Activated CD4-positive, alpha-beta T cell treated with anti-CD3 and anti-CD28 coated beads for 36 hours (primary cell): ENCODE measurements around the gene ACOXL. TPM values are rescaled to one million over a fixed set of nuclear protein-coding genes. Genes with fewer than 3 reads are reported as not detected.

Source experiments
- ATAC-seq: fragments of 200-7000 bp; cut with Tn5 transposase; one replicate; pipeline ENCODE4 v1.10.0; 2021; ENCODE audit warnings: mild to moderate bottlenecking, moderate library complexity
- CTCF ChIA-PET: fragments of 350-600 bp; sonication (Branson Sonifier 250); formaldehyde crosslinking; loops from one replicate; lab custom pipeline; 2021; ENCODE audit warnings: antibody characterized with exemption; lab: Charles Lee
- POLR2A ChIA-PET: fragments of 350-600 bp; sonication (Branson Sonifier 250); formaldehyde crosslinking; loops from one replicate; lab custom pipeline; 2021; ENCODE audit warnings: antibody characterized with exemption, inconsistent platforms; lab: Charles Lee
- DNase-seq: peaks from one replicate; pipeline ENCODE4 v3.0.0-alpha.2; 2020
- H3K27ac Mint-ChIP-seq: one replicate; pipeline ENCODE4 v1.8.0; 2021; ENCODE audit warnings: mixed read lengths
- H3K27me3 Mint-ChIP-seq: one replicate; pipeline ENCODE4 v1.8.0; 2021; ENCODE audit warnings: mixed read lengths
- H3K36me3 Mint-ChIP-seq: one replicate; pipeline ENCODE4 v1.8.0; 2021; ENCODE audit warnings: low read depth, mixed read lengths
- H3K4me1 Mint-ChIP-seq: one replicate; pipeline ENCODE4 v1.8.0; 2021; ENCODE audit warnings: mixed read lengths
- H3K4me3 Mint-ChIP-seq: one replicate; pipeline ENCODE4 v1.8.0; 2021; ENCODE audit warnings: mild to moderate bottlenecking, moderate library complexity, mixed read lengths
- H3K9me3 Mint-ChIP-seq: one replicate; pipeline ENCODE4 v1.8.0; 2021; ENCODE audit warnings: low read depth, mixed read lengths
- intact Hi-C, 2 experiments: fragments of 100-400 bp; cut with DNase I in 1 of 2; cut with micrococcal nuclease in 1 of 2; formaldehyde crosslinking; loops; one replicate each; pipeline versions ENCODE4 v1.14.2 to v1.15.1; 2022 to 2024; cut with DNase I, micrococcal nuclease
- total RNA-seq, 2 experiments: library from RNA; stranded (reverse); gene quantifications; one replicate each; pipeline ENCODE4 v1.2.3, GENCODE V29; 2021

ACOXL gene
- total RNA-seq, 2 experiments from 2014 or later: 0.23 TPM; not detected in 1

GRCh38 chr2:110725370-110725769 lies 7.0 kb upstream of the ACOXL start:
- no peak overlapping the region for H3K4me3 Mint-ChIP-seq
- DNase-seq (no peak), ATAC-seq (no peak)
- no peaks in the 10 kb centered on the region for H3K4me1 Mint-ChIP-seq
- ChIA-PET POLR2A (no interaction called here), CTCF (no interaction called here)
- H3K9me3 Mint-ChIP-seq: no peaks in the 10 kb centered on the region
- peaks cover 19% of the 10 kb centered on the region for H3K27me3 Mint-ChIP-seq
- intact Hi-C loops: no loop called here
- H3K27ac Mint-ChIP-seq: no peak overlapping the region
- no peaks in the 10 kb centered on the region for H3K36me3 Mint-ChIP-seq

GRCh38 chr2:110725859-110726258 lies 6.5 kb upstream of the ACOXL start:
- Mint-ChIP-seq H3K27ac (no peak overlapping the region), H3K4me3 (no peak overlapping the region), H3K36me3 (no peaks in the 10 kb centered on the region), H3K4me1 (no peaks in the 10 kb centered on the region), H3K9me3 (no peaks in the 10 kb centered on the region), H3K27me3 (peaks cover 22% of the 10 kb centered on the region)
- ChIA-PET POLR2A (no interaction called here), CTCF (no interaction called here)
- DNase-seq (no peak), ATAC-seq (no peak)
- intact Hi-C loops: no loop called here

- peaks cover 25% of the 10 kb centered on the region for H3K27me3 Mint-ChIP-seq
- intact Hi-C loops: no loop called here
- H3K36me3 Mint-ChIP-seq: no peaks in the 10 kb centered on the region
- H3K4me1 Mint-ChIP-seq: no peaks in the 10 kb centered on the region
- DNase-seq (no peak), ATAC-seq (no peak)
- POLR2A ChIA-PET: no interaction called here
- no peak overlapping the region for H3K4me3 Mint-ChIP-seq
- CTCF ChIA-PET: no interaction called here
- H3K9me3 Mint-ChIP-seq: no peaks in the 10 kb centered on the region
- H3K27ac Mint-ChIP-seq: no peak overlapping the region
These were observed 6.1 kb upstream of the ACOXL start for GRCh38 chr2:110726285-110726684.

- intact Hi-C loops: no loop called here
- peaks cover 32% of the 10 kb centered on the region for H3K27me3 Mint-ChIP-seq
- no peak for ATAC-seq
- ChIA-PET POLR2A (interaction anchor here (0.6 kb wide), 1 partner anchor 328 kb away, joined by 4 read pairs; no protein-coding TSS in a partner anchor), CTCF (interaction anchor here (0.7 to 0.9 kb wide), 2 partner anchors 90 to 185 kb away, joined by 3 read pairs; no protein-coding TSS in a partner anchor)
- H3K4me1 Mint-ChIP-seq: no peaks in the 10 kb centered on the region
- H3K27ac Mint-ChIP-seq: no peak overlapping the region
- no peak for DNase-seq
- H3K4me3 Mint-ChIP-seq: no peak overlapping the region
- no peaks in the 10 kb centered on the region for H3K36me3 Mint-ChIP-seq
- H3K9me3 Mint-ChIP-seq: no peaks in the 10 kb centered on the region
These were observed 4.5 kb upstream of the ACOXL start for GRCh38 chr2:110727923-110728322.

- Mint-ChIP-seq H3K4me3 (no peak overlapping the region), H3K27ac (no peak overlapping the region), H3K27me3 (peaks cover 37% of the 10 kb centered on the region), H3K9me3 (no peaks in the 10 kb centered on the region), H3K36me3 (no peaks in the 10 kb centered on the region), H3K4me1 (peaks cover 7% of the 10 kb centered on the region)
- intact Hi-C loops: no loop called here
- POLR2A ChIA-PET: no interaction called here
- no peak for ATAC-seq
- CTCF ChIA-PET: no interaction called here
- DNase-seq: no peak
These were observed 3.3 kb upstream of the ACOXL start for GRCh38 chr2:110729106-110729505.

- Mint-ChIP-seq H3K36me3 (no peaks in the 10 kb centered on the region), H3K9me3 (no peaks in the 10 kb centered on the region), H3K27ac (no peak overlapping the region), H3K27me3 (peaks cover 51% of the 10 kb centered on the region), H3K4me1 (peaks cover 7% of the 10 kb centered on the region), H3K4me3 (no peak overlapping the region)
- ATAC-seq (no peak), DNase-seq (no peak)
- intact Hi-C loops: no loop called here
- POLR2A ChIA-PET: interaction anchor here (1.3 kb wide), 1 partner anchor 24 kb away, joined by 7 read pairs; no protein-coding TSS in a partner anchor
- CTCF ChIA-PET: interaction anchor here (0.6 to 1.7 kb wide), 4 partner anchors 10 to 491 kb away, joined by 3 to 4 read pairs (median 4); no protein-coding TSS in a partner anchor
These were observed 1.3 kb upstream of the ACOXL start for GRCh38 chr2:110731064-110731463.

GRCh38 chr2:110735366-110735765 lies 3.0 kb downstream of the ACOXL start:
- DNase-seq: no peak
- H3K9me3 Mint-ChIP-seq: peaks cover 7% of the 10 kb centered on the region
- intact Hi-C loops: no loop called here
- no peak overlapping the region for H3K27ac Mint-ChIP-seq
- H3K36me3 Mint-ChIP-seq: peaks cover 5% of the 10 kb centered on the region
- no peak for ATAC-seq
- peaks cover 76% of the 10 kb centered on the region for H3K27me3 Mint-ChIP-seq
- ChIA-PET POLR2A (no interaction called here), CTCF (no interaction called here)
- H3K4me3 Mint-ChIP-seq: no peak overlapping the region
- H3K4me1 Mint-ChIP-seq: peaks cover 7% of the 10 kb centered on the region

- no peak overlapping the region for H3K27ac Mint-ChIP-seq
- H3K4me3 Mint-ChIP-seq: no peak overlapping the region
- ATAC-seq (no peak), DNase-seq (no peak)
- POLR2A ChIA-PET: no interaction called here
- H3K4me1 Mint-ChIP-seq: peaks cover 11% of the 10 kb centered on the region
- peaks cover 5% of the 10 kb centered on the region for H3K36me3 Mint-ChIP-seq
- intact Hi-C loops: no loop called here
- H3K27me3 Mint-ChIP-seq: peaks cover 74% of the 10 kb centered on the region
- peaks cover 7% of the 10 kb centered on the region for H3K9me3 Mint-ChIP-seq
- CTCF ChIA-PET: interaction anchor here (1.3 kb wide), 1 partner anchor 18 kb away, joined by 3 read pairs; no protein-coding TSS in a partner anchor
These were observed 5.4 kb downstream of the ACOXL start for GRCh38 chr2:110737783-110738182.

- H3K27me3 Mint-ChIP-seq: peaks cover 78% of the 10 kb centered on the region
- H3K27ac Mint-ChIP-seq: no peak overlapping the region
- intact Hi-C loops: loop anchor here in 1 of 2 experiments (10.0 kb wide), 1 partner anchor 586 kb away; no protein-coding TSS in a partner anchor
- peaks cover 4% of the 10 kb centered on the region for H3K4me1 Mint-ChIP-seq
- no peak for DNase-seq
- H3K9me3 Mint-ChIP-seq: peaks cover 7% of the 10 kb centered on the region
- POLR2A ChIA-PET: no interaction called here
- H3K4me3 Mint-ChIP-seq: no peak overlapping the region
- peaks cover 5% of the 10 kb centered on the region for H3K36me3 Mint-ChIP-seq
- CTCF ChIA-PET: interaction anchor here (0.8 to 0.9 kb wide), 3 partner anchors 9 to 52 kb away, joined by 3 to 4 read pairs (median 3); no protein-coding TSS in a partner anchor
- ATAC-seq: no peak
These were observed 8.5 kb downstream of the ACOXL start for GRCh38 chr2:110740747-110741349.

- Mint-ChIP-seq H3K27ac (no peak overlapping the region), H3K9me3 (peaks cover 7% of the 10 kb centered on the region), H3K27me3 (peaks cover 79% of the 10 kb centered on the region), H3K4me1 (peaks cover 4% of the 10 kb centered on the region), H3K36me3 (peaks cover 5% of the 10 kb centered on the region), H3K4me3 (no peak overlapping the region)
- ATAC-seq (peak; percentile 76), DNase-seq (peak; percentile 17)
- POLR2A ChIA-PET: no interaction called here
- intact Hi-C loops: loop anchor here in 1 of 2 experiments (10.0 kb wide), 1 partner anchor 587 kb away; no protein-coding TSS in a partner anchor
- CTCF ChIA-PET: interaction anchor here (0.8 to 0.9 kb wide), 2 partner anchors 10 to 51 kb away, joined by 3 to 4 read pairs; no protein-coding TSS in a partner anchor
These were observed 9.2 kb downstream of the ACOXL start for GRCh38 chr2:110741491-110741980.

GRCh38 chr2:110742412-110742811 lies 10.0 kb downstream of the ACOXL start:
- no peak for DNase-seq
- ATAC-seq: no peak
- Mint-ChIP-seq H3K36me3 (peaks cover 5% of the 10 kb centered on the region), H3K27me3 (peaks cover 78% of the 10 kb centered on the region), H3K4me1 (peaks cover 5% of the 10 kb centered on the region), H3K27ac (no peak overlapping the region), H3K9me3 (peaks cover 7% of the 10 kb centered on the region), H3K4me3 (no peak overlapping the region)
- intact Hi-C loops: loop anchor here in 1 of 2 experiments (10.0 kb wide), 1 partner anchor 588 kb away; no protein-coding TSS in a partner anchor
- ChIA-PET POLR2A (no interaction called here), CTCF (no interaction called here)

- Mint-ChIP-seq H3K9me3 (peaks cover 6% of the 10 kb centered on the region), H3K4me3 (no peak overlapping the region), H3K27ac (no peak overlapping the region), H3K36me3 (peaks cover 5% of the 10 kb centered on the region), H3K27me3 (peaks cover 78% of the 10 kb centered on the region), H3K4me1 (peaks cover 17% of the 10 kb centered on the region)
- ATAC-seq: no peak
- intact Hi-C loops: loop anchor here in 1 of 2 experiments (10.0 kb wide), 1 partner anchor 589 kb away; no protein-coding TSS in a partner anchor
- ChIA-PET POLR2A (no interaction called here), CTCF (no interaction called here)
- no peak for DNase-seq
These were observed 11.2 kb downstream of the ACOXL start for GRCh38 chr2:110743600-110743999.
